HG03045 (cell line): ENCODE results near the gene EBF3.
"Not testable (repeated sequence)": the region's sequence is repeated elsewhere in the genome, so short reads cannot be mapped to it uniquely, and the experiment has no call there.

ENCODE experiments used
- ATAC-seq: cut with Tn5 transposase; IDR thresholded peaks from one replicate; pipeline ENCODE4 v1.9.1; 2021; ENCODE audit warnings: mild to moderate bottlenecking, moderate library complexity; ENCODE audit not compliant: unreplicated experiment

The EBF3 gene

DNA sequence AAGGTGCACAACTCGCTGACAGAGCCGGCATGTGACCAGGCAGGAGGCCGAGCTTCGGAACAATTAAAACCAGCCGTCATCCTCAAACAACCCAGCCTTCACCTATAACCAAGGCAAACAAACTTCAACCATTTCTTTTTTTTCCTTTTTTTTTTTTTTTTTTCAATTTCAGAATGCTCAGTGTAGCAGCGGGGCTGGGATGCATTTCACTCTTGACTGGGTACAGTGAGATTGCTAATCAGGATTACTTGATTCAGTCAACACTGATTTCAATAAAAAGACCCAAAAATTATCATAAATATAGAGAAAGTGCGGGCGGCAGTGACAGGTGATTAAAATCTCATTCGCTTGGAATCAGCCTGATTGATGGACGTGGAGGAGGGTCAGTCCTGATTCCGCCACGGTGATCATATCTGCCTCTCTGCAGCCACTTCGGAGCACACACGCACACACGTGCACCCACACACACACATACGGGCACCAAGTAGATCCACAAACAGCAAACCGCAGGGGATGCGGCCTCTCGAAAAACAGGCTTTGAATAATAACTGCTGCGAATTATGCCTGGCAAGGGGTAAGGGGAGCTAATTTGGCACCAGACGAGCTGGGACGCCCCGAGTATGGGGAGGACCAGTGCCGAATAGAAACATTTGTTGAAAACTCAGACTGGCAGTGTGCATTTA, 31.2 kb downstream of the EBF3 start:
- no peak for ATAC-seq

DNA sequence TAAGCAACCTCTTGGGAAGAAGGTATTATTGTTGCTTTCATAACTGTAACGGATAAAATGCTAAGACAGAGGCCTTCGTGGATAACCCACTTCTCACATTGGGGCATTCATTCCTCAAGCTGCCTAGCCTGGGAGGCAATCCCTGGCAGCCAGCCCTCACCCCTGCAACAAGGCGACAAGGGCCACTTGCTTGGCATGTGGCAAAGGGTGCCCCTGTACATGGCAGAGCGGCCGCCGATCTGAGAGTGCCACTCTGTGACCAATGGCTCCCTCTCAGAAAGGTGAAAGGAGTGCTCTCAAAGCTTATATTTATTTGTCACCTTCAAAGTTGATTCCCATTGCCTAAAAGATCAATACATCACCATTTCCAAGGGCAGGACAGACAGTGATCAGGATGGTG, 31.9 kb downstream of the EBF3 start:
- ATAC-seq: no peak

DNA sequence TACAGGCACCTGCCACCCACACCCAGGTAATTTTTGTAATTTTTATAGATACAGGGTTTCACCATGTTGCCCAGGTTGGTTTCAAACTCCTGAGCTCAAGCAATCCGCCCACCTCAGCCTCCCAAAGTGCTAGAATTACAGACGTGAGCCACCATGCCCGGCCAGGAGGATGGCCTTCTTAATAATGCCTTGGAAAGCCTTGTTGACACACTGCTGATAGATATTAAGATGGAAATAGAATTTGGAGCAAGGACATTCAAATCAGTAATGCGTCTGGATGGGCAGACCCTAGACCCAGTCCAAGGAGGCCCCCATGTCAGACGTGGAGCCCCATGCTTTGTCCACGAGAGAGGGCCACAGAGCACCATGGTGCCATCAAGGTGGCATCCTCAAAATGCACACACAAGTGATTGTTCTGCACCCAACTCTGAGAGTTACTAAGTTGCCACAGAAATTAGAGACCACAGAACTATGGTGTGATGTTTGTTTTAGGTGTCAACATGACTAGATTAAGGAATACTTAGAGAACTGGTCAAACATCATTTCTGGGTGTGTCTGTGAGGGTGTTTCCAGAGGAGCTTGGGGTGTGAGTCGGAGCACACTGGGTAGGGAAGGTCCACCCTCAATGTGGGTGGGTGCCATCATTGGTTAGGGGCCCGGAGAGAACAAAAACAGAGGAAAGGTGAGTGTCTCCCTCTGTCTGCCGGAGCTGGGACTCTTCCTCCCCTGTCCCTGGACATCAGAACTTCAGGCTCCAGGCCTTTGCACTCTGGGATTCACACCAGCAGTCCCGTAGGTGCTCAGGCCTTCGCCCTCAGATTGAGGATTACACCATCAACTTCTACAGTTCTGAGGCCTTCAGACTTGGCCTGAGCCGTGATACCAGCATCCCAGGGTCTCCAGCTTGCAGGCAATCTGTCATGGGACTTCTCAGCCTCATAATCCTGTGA, 34.5 kb downstream of the EBF3 start:
- ATAC-seq: no peak

DNA sequence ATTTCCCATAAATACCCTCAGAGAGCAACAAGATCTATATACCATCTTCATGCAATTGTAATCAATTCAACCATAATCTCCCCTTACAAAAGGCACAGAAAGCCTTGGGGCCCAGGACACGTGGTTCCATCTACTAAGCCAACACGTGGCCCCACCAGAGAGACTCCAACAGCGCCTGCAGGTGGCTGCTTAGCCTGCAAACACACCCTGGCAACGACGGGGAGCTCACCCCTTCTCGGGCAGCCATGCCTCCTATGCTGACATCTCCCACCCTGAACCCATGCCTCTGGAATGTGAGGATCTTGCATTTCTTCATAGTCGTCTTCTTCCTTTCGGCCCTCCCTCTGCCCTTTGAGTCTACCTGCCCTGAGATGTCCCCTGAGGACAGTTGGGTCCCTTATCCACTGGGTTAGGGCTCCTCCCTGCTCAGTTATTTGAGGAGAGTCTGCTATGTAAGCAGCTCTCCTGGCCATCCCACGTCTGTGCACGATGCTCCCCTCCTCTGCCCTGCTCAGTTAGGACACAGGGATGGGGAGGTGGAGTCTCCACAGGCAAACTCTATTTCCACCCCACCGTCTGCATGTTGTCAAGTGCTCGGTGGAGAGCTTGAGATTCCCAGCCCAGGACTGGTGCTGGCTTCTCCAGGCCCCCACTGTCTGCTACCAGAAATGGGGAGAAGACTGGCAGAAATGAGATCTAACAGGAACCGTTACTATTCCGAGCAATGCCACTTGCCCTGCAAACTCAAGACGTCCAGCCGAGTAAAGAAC, 36.5 kb downstream of the EBF3 start:
- no peak for ATAC-seq

DNA sequence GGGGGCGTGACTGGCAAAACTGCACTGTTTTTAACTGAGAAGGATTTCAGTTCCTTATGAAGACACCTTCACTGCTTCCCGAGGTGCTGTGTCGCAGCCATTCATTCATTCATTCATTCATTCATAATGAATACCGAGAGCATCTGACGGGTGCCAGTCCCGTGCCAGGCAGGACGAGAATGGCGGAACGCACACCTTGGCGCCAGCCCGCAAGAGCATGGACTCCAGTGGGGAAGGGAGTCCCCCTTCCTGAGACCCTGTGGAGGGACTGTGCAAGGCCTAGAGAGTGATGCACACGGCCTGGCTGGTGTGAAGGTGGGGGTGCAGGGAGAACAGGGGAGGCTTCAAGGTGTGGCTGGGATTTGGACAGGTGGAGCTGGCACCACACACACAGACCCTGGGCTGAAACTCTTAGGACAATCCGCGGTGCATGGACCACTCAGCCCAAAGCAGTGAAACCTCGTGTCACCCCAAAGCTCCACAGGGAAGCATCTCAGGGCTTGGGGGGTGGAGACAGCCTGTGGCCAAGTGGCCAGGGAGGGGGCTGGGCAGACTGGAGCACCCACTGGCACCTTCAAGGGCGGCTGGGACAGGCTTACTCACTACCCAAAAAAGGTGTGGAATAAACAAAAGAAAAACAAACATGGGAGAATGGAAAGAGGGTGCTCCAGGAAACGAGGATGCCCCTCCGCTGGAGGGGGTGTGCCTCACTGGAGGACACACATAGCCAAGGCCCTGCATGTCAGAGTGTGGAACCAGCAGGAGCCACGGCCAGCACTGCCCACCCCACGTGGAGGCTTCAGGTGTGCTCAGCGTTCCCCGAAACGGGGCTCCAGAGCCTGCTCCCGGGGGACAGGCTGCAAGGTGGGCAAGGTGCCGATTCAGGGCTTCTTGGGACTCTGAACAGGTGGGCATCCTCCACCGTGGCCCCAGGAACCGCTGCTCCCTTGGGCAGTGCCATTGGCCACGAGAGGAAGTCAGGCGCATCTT, 37.7 kb downstream of the EBF3 start:
- no peak for ATAC-seq

DNA sequence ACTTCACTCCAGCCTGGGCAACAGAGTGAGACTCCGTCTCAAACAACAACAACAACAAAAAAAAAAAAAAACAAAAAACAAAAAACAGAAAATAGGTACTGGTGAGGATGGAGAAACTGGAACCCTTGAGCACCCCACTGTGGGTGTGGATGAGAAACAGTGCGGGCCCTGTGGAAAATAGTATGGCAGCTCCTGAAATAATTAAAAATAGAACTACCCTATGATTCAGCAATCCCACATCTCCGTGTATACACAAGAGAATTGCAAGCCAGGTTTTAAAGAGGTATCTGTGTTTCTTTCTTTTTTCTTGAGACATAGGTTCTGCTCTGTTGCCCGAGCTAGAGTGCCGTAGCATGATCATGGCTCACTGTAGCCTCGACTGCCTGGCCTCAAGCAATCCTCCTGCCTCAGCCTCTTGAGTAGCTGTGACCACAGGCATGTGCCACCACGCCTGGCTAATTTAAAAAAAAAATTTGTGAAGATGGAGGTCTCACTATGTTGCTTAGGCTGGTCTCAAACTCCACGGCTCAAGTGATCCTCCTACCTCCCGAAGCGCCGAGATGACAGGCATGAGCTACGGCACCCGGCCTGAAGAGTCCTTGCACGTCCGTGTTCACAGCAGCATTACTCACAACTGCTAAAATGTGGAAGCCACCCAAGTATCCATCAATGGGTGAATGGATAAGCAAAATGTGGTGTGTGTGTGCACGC, 39.5 kb downstream of the EBF3 start:
- ATAC-seq: no peak

DNA sequence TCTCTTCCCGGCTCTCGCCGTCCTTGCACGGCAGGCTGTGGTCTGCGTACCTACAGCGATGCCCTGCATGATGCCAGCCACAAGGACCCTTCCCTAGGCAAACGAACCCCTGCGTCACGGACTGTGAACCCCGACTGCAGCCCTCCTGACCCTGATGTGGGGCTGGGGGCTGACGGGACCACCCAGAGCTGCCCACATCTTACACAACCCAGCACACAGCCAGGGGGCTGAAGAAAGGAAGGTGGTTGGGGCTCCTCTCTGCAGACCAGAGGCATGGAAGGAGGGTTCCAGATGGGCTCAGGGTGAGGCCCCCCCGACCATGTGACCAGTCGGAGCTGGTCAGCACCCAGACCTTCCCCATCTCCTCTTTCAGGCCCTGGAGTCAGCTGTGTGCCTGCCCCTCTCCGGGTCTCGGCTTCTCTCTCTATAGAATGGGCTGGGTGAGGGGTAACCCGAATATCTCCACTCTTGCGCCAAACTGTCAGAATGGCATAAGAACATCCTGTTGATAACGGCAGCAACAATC, 41.4 kb downstream of the EBF3 start:
- ATAC-seq: no peak

DNA sequence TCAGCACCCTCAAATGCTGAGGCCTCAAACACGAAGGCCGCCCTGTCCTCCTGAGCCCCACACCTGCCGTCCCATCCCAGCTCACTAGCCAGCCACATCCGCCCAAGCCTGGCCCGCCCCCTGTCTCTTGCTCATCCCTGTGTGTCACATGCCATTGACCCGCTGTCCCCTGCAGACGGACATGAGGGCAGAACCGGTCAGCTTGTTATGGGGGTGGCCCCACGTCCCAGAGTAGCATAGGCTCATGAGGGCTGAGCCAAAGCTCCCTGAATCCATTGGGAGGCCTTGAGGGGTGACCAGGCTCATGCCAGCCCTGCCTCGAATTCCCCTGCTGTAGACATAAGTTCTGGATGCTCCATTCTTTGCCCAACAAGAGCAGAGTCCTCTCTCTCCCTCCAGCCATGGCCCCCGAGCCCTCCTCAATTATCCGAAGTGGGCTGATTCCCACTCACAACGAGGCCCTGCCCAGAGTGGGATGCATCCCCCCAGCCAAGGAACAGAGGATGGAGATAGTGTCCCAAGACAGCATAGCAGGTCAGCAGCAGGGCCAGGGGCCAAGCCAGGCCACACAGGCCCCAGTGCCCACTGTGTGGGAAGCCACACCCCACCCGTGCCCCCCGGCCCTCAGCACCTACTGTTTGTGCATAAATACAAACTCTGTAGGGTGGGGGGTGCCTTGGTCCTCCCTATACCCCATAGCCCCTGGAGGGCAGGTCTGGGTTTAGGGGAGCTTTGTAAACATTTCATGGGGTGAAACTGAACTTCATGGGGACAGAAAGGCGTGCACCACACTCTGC, 42.1 kb downstream of the EBF3 start:
- ATAC-seq: no peak

DNA sequence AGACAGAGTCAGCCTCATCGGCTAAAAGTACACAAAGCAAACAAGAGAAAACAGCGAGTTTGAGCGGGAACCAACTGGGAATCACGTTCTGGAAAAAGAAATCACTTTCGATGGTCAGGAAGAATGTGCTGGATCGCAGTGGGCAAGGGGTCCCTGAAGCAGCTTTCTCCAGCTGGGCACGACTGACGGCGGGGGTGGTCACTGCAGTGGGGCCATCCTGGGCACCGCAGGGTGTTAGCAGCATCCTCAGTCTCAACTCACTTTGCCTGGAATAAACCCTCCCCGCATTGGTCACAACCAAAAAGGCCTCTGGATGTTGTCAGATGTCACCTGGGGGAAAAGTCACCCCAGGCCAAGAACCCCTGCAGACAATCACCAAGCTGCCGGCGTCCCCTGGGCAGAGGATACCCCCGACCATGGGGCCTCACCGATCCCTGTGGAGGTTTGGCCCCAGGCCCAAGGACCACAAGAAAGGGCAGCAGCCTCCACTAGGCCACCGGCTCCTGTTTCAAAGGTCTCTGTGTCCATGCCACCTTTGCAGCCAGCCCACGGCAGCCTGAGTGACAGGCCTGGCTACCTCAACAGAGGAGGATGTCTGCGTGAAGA, 42.9 kb downstream of the EBF3 start:
- no peak for ATAC-seq

DNA sequence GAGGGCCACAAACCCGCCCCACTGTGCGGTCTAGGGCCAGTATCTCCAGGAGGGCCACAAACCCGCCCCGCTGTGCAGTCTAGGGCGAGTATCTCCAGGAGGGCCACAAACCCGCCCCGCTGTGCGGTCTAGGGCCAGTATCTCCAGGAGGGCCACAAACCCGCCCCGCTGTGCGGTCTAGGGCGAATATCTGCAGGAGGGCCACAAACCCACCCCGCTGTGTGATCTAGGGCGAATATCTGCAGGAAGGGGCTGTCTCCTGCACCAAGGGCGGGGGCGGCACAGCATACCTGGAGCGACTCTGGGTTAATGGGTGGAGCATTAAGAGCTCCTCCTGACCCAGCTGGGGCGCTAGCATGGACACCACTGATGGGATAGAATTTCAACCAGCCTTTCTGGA, 43.9 kb downstream of the EBF3 start:
- not testable (repeated sequence) for ATAC-seq

DNA sequence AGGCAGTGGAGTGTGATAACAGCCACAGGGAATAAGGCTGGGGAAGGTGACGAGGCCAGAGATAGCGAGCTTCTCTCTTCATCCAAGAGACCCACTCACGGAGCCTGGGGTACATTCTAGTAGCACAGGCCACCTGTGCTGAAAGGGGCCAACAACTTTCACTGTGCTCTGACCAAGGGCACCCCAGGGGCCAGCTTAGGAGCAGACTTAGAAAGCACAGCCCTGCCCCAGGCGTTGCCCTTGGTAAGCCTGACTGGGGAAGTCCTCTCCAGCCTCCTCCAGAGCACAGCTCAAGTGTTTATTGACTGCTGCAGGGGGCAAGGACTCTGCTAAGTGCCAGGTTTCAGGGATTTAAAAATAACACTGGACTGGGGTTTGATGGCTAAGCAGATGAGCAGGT, 44.7 kb downstream of the EBF3 start:
- no peak for ATAC-seq

DNA sequence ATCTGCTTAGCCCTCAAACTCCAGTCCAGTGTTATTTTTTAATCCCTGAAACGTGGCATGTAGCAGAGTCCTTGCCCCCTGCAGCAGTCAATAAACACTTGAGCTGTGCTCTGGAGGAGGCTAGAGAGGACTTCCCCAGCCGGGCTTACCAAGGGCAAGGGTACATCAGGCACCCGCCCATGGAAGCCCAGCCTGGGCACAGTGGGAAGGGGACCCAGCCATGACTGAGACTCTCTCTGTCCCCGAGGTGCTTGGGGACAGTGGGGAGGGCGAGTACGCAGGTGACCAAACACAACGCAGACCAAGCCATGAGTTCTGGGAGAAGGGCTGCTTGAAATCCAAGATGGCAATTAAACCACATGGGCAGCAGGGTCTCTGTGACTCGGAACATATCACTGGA, 45.2 kb downstream of the EBF3 start:
- no peak for ATAC-seq

DNA sequence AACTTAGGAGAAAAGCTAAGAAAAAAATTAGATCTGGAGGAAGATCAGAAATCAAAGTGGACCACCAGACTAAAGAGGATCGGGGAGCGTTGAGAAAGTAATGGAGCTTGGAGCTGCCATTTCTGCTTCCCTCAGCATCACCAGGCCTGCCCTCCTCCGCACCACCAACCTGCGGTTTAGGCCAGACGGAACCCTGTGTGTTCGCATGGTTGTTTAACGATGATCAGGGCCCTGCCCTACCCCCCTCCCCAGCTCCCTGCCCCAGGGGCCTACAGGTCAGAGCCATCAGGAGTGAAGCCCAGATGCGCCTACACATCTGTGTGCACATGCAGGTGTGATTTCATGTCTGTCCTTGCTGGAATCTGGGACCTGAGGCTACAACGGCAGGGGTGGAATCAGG, 45.7 kb downstream of the EBF3 start:
- no peak for ATAC-seq

DNA sequence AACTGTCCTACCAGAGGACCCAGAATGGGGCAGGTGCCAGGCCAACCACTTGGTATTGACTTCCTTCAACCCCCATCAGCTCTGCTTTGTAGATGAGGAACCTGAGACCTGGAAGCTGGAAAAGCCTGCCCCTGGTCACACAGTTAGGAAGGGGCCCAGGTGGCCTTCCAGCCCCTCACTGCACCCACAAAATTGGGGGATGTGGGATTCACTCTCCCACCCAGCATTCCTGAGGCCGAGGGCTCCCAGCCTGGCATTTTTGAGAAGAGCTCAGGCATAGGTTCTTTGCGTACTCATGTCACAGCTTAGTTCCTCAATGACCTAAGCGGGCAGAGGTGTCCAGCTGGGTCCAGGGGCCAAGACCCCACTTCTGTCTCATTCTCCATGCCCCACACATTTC, 46.1 kb downstream of the EBF3 start:
- no peak for ATAC-seq

DNA sequence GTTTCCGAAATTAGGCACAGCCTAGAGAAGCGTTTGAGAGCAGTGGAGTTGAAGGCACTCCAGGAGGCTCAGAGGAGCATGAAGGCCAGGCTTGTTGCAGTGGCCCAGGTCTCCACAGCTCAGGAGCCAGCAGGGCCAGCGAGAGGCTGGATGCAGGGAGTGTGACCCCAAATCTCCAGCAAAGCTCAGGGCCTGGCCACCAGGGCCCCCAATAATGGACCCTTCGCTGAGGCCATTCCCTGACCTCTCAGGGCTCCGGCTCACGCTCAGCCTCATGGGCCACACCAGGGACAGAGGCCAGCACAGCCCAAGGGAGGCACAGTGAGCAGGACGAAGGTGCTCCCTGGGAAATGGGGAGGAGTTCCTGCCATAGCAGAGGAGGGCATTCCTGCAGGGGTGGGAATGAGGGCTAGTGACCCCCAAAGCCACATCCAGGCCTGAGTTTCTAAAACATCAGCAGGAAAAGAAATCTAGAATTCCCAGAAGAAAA, 47.5 kb downstream of the EBF3 start:
- ATAC-seq: no peak

DNA sequence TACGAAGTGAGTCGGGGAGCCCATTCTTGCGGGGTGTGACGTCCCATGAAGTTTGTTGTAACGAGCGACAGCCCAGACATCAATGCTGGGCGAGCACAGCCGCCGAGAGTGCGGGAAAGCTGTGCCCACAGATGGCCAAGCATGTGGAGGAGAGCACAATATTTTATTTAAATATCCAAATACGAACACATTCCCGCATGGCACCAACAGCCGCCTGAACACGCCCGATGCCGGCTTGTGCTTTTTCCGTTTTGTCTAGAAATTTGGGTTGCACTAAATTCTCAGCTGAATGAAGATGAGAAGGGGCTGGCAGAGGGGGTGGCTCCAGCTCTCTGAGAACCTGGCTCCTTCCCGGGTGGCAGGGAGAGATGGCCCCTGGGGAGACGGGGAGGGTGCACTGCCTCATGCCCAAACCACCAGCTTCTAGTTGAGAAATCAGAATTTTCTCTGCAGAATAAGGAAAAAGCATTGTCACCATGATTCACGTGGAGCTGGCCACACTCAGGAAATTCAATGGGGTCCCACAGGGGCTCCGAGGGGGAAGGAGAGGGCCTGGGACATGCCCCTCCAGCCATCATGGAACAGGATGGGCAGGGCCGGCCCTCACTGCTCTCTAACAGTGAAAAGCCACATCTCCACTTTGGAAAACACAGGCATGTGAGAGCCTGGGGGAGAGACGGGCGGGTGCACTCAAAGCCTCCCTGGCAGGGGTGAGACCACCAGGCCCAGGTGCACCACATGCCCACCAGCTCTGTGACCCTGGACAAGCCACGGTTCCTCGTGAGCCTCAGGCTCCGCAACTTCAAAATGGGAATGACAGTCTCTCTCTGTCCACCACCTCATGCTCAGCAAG, 48.3 kb downstream of the EBF3 start:
- ATAC-seq: no peak

DNA sequence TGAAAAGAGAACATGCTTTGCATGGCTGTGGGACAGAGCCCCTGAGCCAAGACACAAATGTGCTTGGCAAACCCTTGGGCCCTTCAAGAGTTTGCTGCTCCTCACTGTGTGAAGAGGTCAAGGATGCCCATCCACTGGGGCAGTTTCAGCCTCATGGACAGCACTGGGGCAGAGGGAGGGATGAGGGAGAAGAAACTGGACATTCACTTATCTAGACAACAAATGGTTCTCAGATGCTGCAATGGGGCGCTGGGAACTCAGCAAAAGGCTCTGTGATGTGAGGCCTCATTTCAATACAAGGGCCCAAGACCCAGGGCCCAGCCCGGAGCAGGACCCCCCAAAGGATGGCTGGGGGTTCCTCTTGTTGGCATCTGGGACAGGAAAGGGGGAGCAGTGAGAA, 49.1 kb downstream of the EBF3 start:
- ATAC-seq: no peak
